Dermis microvascular lymphatic vessel endothelial cell (primary cell): ENCODE data around the gene TYK2. TPM values are rescaled to one million over a fixed set of nuclear protein-coding genes. Genes with fewer than 3 reads are reported as not detected.
"Not testable (repeated sequence)": the region's sequence is repeated elsewhere in the genome, so short reads cannot be mapped to it uniquely, and the experiment has no call there.

Experiments
- DNase-seq, 2 donors: peaks; one replicate each; pipeline versions ENCODE4 v3.0.0 to v3.0.0-alpha.2; 2010; ENCODE audit warnings: low read depth in 2 of 2
- total RNA-seq: library from RNA; depleted of rRNA; stranded (reverse); fragments of >200 nt; gene quantifications from 2 replicates; pipeline ENCODE4 v1.2.1, GENCODE V29; 2014

TYK2 gene
- total RNA-seq: 57.0 and 66.2 TPM in 2 replicates

- peak; percentile 97 to 99 for DNase-seq
Measured at GRCh38 chr19:10380313-10381102, at the start of gene TYK2. Gene TYK2 (minus strand): TSS chr19:10380572. CDS start chr19:10378406, 2,166 bp downstream.

DNA sequence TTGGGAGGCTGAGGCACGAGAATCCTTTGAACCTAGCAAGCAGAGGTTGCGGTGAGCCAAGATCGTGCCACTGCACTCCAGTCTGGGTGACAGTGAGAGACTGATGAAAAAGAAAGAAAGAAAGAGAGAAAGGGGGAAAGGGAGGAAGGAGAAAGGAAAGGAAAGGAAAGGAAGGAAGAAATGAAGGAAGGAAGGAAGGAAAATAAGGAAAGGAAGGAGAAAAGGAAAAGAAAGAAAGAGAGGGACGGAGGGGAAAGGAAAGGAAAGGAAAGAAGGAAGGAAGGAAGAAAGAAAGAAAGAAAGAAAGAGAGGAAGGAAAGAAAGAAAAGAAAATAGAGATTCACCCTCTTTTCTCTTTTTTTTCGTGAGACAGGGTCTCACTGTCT is 48.6 kb upstream of the TYK2 start:
- no peak for DNase-seq

- DNase-seq: no peak
Measured at GRCh38 chr19:10427169-10427568, 46.8 kb upstream of the TYK2 start.

GRCh38 chr19:10424011-10424637 is 43.8 kb upstream of the TYK2 start:
- peak in 1 of 2 donors; percentile 76 for DNase-seq

GRCh38 chr19:10422846-10423245 is 42.5 kb upstream of the TYK2 start:
- no peak for DNase-seq

- DNase-seq: no peak
Measured at GRCh38 chr19:10422046-10422461, 41.7 kb upstream of the TYK2 start.

- no peak for DNase-seq
Measured at GRCh38 chr19:10421240-10422045, 41.1 kb upstream of the TYK2 start.

- DNase-seq: peak in 1 of 2 donors; percentile 58
Measured at GRCh38 chr19:10420444-10421239, 40.3 kb upstream of the TYK2 start, which contains the start of gene PDE4A. Gene PDE4A (plus strand): TSS chr19:10420538. CDS start chr19:10420765, 227 bp downstream.

- peak in 1 of 2 donors; percentile 65 for DNase-seq
Measured at GRCh38 chr19:10419646-10420443, 39.5 kb upstream of the TYK2 start.

GRCh38 chr19:10419200-10419645 is 38.9 kb upstream of the TYK2 start:
- DNase-seq: no peak

DNA sequence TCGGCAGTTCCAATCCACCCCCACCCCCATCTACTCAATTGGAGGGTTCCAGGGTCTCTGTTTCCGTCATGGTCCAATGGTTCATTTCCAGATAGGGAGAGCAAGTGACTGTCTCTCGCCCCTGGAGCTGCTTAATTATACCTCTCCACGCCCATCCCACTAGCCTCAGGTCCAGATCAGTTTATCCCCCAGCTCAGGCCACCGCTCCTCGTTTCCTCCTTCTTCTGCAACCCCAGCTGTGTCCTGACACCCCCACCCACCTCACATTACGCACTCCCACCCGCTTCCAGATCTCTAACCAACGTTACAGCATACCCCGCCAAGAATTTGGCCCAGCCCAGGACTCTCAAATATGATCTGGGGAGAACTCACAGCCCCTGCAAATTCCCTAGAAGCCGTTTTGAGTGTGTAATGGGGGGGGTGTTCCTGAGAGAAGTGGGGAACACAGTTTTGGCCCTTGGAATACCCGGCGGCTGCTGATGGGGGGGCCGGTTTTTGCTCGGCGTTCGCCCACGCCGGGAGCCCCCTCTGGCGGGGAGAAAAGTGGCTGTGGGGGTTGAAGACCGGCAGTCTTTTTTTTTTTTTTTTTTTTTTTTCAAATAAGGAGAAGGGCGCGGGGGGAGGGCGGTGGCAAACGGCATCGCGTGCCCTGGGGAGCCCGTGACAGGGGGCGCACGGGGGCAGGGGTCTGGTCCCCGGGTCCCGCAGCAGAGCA is 38.3 kb upstream of the TYK2 start:
- DNase-seq: no peak

GRCh38 chr19:10418235-10418484 is 37.8 kb upstream of the TYK2 start:
- DNase-seq: no peak

- no peak for DNase-seq
Measured at GRCh38 chr19:10417541-10418234, 37.3 kb upstream of the TYK2 start.

- peak; percentile 58 to 82 for DNase-seq
Measured at GRCh38 chr19:10416380-10417257, 36.2 kb upstream of the TYK2 start.

GRCh38 chr19:10416083-10416379 is 35.7 kb upstream of the TYK2 start:
- no peak for DNase-seq

DNA sequence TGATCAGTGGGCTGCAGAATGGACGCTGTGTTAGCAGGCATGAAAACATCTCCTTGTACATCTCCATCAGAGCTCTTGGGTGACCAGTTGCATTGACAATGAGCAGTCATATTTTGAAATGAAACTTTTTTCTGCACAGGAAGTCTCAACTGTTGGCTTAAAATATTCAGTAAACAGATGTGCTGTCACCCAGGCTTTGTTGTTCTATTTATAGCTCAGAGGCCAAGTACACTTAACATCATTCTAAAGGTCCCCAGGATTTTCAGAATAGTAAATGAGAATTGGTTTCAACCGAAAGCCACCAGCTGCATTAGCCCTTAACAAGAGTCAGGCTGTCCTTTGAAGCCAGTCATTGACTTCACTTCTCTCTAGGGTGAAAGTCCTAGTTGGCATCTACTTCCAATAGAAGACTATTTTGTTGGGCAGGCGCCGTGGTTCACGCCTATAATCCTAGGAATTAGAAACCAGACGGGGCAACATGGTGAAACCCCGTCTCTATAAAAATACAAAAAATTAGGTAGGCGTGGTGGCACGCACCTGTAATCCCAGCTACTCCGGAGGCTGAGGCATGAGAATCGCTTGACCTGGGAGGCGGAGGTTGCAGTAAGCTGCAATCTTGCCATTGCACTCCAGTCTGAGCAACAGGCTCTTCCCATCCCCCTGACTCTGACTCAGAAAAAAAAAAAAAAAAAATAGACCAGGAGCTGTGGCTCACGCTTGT is 32.0 kb upstream of the TYK2 start:
- no peak for DNase-seq

DNA sequence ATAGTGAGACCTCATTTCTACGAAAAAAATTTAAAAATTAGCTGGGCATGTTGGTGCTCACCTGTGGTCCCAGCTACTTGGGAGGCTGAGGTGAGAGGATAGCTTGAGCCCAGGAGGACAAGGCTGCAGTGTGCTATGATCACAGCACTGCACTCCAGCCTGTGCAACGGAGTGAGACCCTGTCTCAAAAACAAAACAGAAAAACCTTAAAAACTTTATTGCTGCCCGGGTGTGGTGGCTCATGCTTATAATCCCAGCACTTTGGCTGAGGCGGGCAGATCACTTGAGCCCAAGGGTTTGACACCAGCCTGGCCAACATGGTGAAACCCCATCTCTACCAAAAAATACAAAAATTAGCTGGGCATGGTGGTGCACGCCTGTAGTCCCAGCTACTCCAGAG is 30.9 kb upstream of the TYK2 start:
- not testable (repeated sequence) for DNase-seq
